ENCODE data around the gene BAHCC1.

DNA sequence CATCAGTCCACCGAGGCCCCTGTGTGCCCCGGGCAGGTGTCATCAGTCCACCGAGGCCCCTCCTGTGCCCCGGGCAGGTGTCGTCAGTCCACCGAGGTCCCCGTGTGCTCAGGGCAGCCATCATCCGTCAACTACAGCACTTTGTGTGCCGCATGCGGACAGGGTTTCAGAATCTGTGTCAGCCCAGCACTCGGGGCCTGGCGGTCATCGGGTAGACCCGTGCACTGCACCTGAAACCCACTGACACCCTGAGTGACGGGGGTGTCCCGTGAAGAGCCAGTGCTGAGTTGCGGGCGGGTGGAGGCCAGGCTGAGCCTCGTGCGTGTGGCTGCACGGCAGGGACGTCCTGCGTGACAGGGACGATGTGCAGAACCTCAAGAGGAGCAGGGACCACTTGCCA lies 38.4 kb downstream of the BAHCC1 start:
- TF ChIP-seq, protein P1, sequence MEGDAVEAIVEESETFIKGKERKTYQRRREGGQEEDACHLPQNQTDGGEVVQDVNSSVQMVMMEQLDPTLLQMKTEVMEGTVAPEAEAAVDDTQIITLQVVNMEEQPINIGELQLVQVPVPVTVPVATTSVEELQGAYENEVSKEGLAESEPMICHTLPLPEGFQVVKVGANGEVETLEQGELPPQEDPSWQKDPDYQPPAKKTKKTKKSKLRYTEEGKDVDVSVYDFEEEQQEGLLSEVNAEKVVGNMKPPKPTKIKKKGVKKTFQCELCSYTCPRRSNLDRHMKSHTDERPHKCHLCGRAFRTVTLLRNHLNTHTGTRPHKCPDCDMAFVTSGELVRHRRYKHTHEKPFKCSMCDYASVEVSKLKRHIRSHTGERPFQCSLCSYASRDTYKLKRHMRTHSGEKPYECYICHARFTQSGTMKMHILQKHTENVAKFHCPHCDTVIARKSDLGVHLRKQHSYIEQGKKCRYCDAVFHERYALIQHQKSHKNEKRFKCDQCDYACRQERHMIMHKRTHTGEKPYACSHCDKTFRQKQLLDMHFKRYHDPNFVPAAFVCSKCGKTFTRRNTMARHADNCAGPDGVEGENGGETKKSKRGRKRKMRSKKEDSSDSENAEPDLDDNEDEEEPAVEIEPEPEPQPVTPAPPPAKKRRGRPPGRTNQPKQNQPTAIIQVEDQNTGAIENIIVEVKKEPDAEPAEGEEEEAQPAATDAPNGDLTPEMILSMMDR (IDR thresholded peaks at IDR 0.05; ENCODE audit: low read length), result no peak
- no peak for TF ChIP-seq EZH2 (IDR thresholded peaks at IDR 0.05; ENCODE audit: borderline replicate concordance, low read length)

Measured in OCI-LY1 (cell line).